ENCODE data around the gene TMEM45B.

GRCh38 chr11:129881570-129882170 is 66.0 kb downstream of the TMEM45B start:
- TF ChIP-seq, protein P1, sequence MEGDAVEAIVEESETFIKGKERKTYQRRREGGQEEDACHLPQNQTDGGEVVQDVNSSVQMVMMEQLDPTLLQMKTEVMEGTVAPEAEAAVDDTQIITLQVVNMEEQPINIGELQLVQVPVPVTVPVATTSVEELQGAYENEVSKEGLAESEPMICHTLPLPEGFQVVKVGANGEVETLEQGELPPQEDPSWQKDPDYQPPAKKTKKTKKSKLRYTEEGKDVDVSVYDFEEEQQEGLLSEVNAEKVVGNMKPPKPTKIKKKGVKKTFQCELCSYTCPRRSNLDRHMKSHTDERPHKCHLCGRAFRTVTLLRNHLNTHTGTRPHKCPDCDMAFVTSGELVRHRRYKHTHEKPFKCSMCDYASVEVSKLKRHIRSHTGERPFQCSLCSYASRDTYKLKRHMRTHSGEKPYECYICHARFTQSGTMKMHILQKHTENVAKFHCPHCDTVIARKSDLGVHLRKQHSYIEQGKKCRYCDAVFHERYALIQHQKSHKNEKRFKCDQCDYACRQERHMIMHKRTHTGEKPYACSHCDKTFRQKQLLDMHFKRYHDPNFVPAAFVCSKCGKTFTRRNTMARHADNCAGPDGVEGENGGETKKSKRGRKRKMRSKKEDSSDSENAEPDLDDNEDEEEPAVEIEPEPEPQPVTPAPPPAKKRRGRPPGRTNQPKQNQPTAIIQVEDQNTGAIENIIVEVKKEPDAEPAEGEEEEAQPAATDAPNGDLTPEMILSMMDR (IDR thresholded peaks at IDR 0.05), result peak in 2 of 5 experiments; percentile 15 to 26
- no peak for TF ChIP-seq POLR2A (IDR thresholded peaks at IDR 0.05)
- TF ChIP-seq EP300 (IDR thresholded peaks at IDR 0.05), result no peak
